SK-N-SH (cell line): Measurements from ENCODE around the gene STK4.

Experiments used
- SMC3 ChIP-seq: IDR thresholded peaks from 2 replicates; pipeline ENCODE4 v1.6.1; 2012; ENCODE audit warnings: low read depth, low read length, improper control_type of control experiment
- TF ChIP-seq, protein P1 (sequence below): fragments of 200-600 bp; sonication (generic); IDR thresholded peaks from 2 replicates; pipeline ENCODE4 v1.6.1; 2017; ENCODE audit warnings: antibody characterized with exemption, mild to moderate bottlenecking, moderate library complexity
- TF ChIP-seq, protein P2 (sequence below): IDR thresholded peaks from 2 replicates; pipeline ENCODE4 v1.6.1; 2012; ENCODE audit warnings: mild to moderate bottlenecking, low read depth, low read length, moderate library complexity
- TF ChIP-seq, protein P3 (sequence below): fragments of 150-350 bp; IDR thresholded peaks from 2 replicates; pipeline ENCODE4 v1.6.1; 2017; ENCODE audit warnings: antibody characterized with exemption, low read length, low read depth, borderline replicate concordance

DNA sequence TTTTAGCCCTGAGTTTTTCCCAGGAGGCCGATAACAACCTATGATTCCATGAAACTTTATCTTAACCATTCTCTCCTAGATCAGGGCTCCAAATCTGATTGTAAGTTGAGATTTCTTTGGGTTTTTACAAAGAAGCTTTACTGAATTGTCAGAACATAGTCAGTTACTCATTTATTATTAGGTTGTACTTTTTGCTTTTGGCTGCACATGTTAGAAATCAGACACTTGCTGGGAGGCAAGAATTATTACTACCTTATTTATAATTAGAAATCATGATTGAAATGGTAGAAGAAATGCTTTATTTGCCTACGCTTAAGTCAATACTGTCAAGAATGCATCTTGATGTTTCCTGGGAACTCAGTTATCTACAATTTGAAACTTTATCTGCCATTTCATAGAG is 71.3 kb downstream of the STK4 start:
- TF ChIP-seq SMC3, result no peak
- TF ChIP-seq, protein P1, sequence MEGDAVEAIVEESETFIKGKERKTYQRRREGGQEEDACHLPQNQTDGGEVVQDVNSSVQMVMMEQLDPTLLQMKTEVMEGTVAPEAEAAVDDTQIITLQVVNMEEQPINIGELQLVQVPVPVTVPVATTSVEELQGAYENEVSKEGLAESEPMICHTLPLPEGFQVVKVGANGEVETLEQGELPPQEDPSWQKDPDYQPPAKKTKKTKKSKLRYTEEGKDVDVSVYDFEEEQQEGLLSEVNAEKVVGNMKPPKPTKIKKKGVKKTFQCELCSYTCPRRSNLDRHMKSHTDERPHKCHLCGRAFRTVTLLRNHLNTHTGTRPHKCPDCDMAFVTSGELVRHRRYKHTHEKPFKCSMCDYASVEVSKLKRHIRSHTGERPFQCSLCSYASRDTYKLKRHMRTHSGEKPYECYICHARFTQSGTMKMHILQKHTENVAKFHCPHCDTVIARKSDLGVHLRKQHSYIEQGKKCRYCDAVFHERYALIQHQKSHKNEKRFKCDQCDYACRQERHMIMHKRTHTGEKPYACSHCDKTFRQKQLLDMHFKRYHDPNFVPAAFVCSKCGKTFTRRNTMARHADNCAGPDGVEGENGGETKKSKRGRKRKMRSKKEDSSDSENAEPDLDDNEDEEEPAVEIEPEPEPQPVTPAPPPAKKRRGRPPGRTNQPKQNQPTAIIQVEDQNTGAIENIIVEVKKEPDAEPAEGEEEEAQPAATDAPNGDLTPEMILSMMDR, result no peak
- TF ChIP-seq, protein P2, sequence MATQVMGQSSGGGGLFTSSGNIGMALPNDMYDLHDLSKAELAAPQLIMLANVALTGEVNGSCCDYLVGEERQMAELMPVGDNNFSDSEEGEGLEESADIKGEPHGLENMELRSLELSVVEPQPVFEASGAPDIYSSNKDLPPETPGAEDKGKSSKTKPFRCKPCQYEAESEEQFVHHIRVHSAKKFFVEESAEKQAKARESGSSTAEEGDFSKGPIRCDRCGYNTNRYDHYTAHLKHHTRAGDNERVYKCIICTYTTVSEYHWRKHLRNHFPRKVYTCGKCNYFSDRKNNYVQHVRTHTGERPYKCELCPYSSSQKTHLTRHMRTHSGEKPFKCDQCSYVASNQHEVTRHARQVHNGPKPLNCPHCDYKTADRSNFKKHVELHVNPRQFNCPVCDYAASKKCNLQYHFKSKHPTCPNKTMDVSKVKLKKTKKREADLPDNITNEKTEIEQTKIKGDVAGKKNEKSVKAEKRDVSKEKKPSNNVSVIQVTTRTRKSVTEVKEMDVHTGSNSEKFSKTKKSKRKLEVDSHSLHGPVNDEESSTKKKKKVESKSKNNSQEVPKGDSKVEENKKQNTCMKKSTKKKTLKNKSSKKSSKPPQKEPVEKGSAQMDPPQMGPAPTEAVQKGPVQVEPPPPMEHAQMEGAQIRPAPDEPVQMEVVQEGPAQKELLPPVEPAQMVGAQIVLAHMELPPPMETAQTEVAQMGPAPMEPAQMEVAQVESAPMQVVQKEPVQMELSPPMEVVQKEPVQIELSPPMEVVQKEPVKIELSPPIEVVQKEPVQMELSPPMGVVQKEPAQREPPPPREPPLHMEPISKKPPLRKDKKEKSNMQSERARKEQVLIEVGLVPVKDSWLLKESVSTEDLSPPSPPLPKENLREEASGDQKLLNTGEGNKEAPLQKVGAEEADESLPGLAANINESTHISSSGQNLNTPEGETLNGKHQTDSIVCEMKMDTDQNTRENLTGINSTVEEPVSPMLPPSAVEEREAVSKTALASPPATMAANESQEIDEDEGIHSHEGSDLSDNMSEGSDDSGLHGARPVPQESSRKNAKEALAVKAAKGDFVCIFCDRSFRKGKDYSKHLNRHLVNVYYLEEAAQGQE, result no peak
- TF ChIP-seq, protein P3, sequence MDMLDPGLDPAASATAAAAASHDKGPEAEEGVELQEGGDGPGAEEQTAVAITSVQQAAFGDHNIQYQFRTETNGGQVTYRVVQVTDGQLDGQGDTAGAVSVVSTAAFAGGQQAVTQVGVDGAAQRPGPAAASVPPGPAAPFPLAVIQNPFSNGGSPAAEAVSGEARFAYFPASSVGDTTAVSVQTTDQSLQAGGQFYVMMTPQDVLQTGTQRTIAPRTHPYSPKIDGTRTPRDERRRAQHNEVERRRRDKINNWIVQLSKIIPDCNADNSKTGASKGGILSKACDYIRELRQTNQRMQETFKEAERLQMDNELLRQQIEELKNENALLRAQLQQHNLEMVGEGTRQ, result no peak
